Nephron (organoid): ENCODE measurements around the gene SARM1.
A peak's percentile ranks its signal among the peaks of the same experiment; 100 is the strongest.

ENCODE experiments used
- H3K27ac Mint-ChIP-seq, 3 experiments: 2 replicates each; pipeline ENCODE4 v1.8.0; 2020; ENCODE audit warnings: mixed read lengths in 3 of 3, mild to moderate bottlenecking in 2 of 3, moderate library complexity in 1 of 3
- H3K27me3 Mint-ChIP-seq: 2 replicates; pipeline ENCODE4 v1.8.0; 2021; ENCODE audit warnings: low read depth, mild to moderate bottlenecking, moderate library complexity, mixed read lengths
- H3K36me3 Mint-ChIP-seq: 2 replicates; pipeline ENCODE4 v1.8.0; 2020; ENCODE audit warnings: low read depth, mixed read lengths
- H3K4me1 Mint-ChIP-seq: 2 replicates; pipeline ENCODE4 v1.8.0; 2020; ENCODE audit warnings: mixed read lengths
- H3K4me3 Mint-ChIP-seq, 3 experiments: 2 replicates each; pipeline ENCODE4 v1.8.0; 2020; ENCODE audit warnings: mild to moderate bottlenecking in 3 of 3, mixed read lengths in 3 of 3, moderate library complexity in 2 of 3
- H3K9me3 Mint-ChIP-seq: 2 replicates; pipeline ENCODE4 v1.8.0; 2020; ENCODE audit warnings: mixed read lengths
- CTCF ChIP-seq, 3 experiments: fragments of 200-600 bp; sonication (generic); IDR thresholded peaks; one replicate each; pipeline ENCODE4 v1.5.0; 2021; ENCODE audit warnings: antibody characterized with exemption in 3 of 3; ENCODE audit not compliant: unreplicated experiment in 3 of 3

The SARM1 gene

GRCh38 chr17:28397687-28398279 is 26.3 kb downstream of the SARM1 start:
- no peaks in the 10 kb centered on the region for H3K9me3 Mint-ChIP-seq
- peaks cover 17% of the 10 kb centered on the region for H3K36me3 Mint-ChIP-seq
- H3K4me3 Mint-ChIP-seq = no peak overlapping the region
- H3K4me1 Mint-ChIP-seq = no peaks in the 10 kb centered on the region
- H3K27me3 Mint-ChIP-seq = no peaks in the 10 kb centered on the region
- TF ChIP-seq CTCF (IDR thresholded peaks at IDR 0.05; ENCODE audit: unreplicated experiment in 3 of 3) = no peak
- H3K27ac Mint-ChIP-seq = peak overlapping the region in 1 of 3 experiments; percentile 77

GRCh38 chr17:28398280-28398981 is 26.9 kb downstream of the SARM1 start:
- Mint-ChIP-seq H3K9me3 (no peaks in the 10 kb centered on the region), H3K27ac (peak overlapping the region in 1 of 3 experiments; percentile 77), H3K36me3 (peaks cover 20% of the 10 kb centered on the region), H3K4me3 (no peak overlapping the region), H3K27me3 (no peaks in the 10 kb centered on the region), H3K4me1 (no peaks in the 10 kb centered on the region)
- no peak for TF ChIP-seq CTCF (IDR thresholded peaks at IDR 0.05; ENCODE audit: unreplicated experiment in 3 of 3)

DNA sequence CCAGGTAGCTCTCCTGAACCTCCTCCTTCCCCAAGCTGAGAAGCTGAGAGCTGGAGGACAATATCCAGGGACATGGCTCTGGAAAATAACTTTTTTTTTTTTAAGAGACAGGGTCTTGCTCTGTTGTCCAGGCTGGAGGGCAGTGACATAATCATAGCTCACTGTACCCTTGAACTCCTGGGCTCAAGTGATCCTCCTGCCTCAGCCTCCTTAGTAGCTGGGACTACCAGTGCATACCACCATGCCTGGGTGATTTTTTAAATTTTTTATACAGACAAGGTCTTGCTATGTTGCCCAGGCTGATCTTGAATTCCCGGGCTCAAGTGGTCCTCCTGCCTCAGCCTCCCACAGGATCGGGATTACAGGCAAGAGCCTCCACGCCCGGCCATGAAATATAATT is 28.3 kb downstream of the SARM1 start:
- no peak overlapping the region for H3K27ac Mint-ChIP-seq
- no peak for TF ChIP-seq CTCF (IDR thresholded peaks at IDR 0.05; ENCODE audit: unreplicated experiment in 3 of 3)
- no peaks in the 10 kb centered on the region for H3K27me3 Mint-ChIP-seq
- H3K9me3 Mint-ChIP-seq = no peaks in the 10 kb centered on the region
- H3K4me3 Mint-ChIP-seq = no peak overlapping the region
- H3K36me3 Mint-ChIP-seq = peaks cover 17% of the 10 kb centered on the region
- H3K4me1 Mint-ChIP-seq = peaks cover 5% of the 10 kb centered on the region

- Mint-ChIP-seq H3K9me3 (no peaks in the 10 kb centered on the region), H3K27me3 (no peaks in the 10 kb centered on the region), H3K4me1 (peaks cover 5% of the 10 kb centered on the region), H3K4me3 (no peak overlapping the region), H3K36me3 (peaks cover 17% of the 10 kb centered on the region), H3K27ac (no peak overlapping the region)
- TF ChIP-seq CTCF (IDR thresholded peaks at IDR 0.05; ENCODE audit: unreplicated experiment in 3 of 3) = no peak
Observed at GRCh38 chr17:28402224-28402630, 30.7 kb downstream of the SARM1 start.

GRCh38 chr17:28402844-28403243 is 31.4 kb downstream of the SARM1 start:
- Mint-ChIP-seq H3K27me3 (no peaks in the 10 kb centered on the region), H3K9me3 (no peaks in the 10 kb centered on the region), H3K27ac (no peak overlapping the region), H3K36me3 (peaks cover 17% of the 10 kb centered on the region), H3K4me3 (peak overlapping the region in 2 of 3 experiments; percentile 36 to 50), H3K4me1 (peaks cover 5% of the 10 kb centered on the region)
- TF ChIP-seq CTCF (IDR thresholded peaks at IDR 0.05; ENCODE audit: unreplicated experiment in 3 of 3) = no peak

DNA sequence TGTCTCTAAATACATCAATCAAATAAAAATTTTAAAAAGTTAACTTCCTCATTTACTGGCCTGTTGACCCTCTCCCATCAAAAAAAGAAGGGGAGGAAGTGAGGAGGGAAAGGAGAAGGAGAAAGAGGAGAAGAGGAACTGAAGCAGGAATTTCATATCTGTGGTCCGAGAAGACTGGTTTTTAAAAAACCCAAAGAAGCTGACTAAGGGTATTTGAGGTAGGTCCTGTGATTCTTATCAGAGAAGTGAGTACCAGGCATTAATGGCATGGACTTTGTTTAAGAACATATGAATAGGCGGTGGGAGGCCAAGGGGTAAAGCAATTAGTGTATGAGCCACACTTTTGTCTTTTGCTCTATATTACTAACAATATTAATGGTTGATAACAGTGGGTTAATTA is 32.5 kb downstream of the SARM1 start:
- Mint-ChIP-seq H3K36me3 (peaks cover 11% of the 10 kb centered on the region), H3K27me3 (no peaks in the 10 kb centered on the region), H3K4me1 (peaks cover 5% of the 10 kb centered on the region), H3K27ac (no peak overlapping the region), H3K4me3 (peak overlapping the region; percentile 83 to 92 (median 90)), H3K9me3 (no peaks in the 10 kb centered on the region)
- no peak for TF ChIP-seq CTCF (IDR thresholded peaks at IDR 0.05; ENCODE audit: unreplicated experiment in 3 of 3)
